ENCODE data around the gene UPB1.
"Not testable (repeated sequence)": the region's sequence is repeated elsewhere in the genome, so short reads cannot be mapped to it uniquely, and the experiment has no call there.

The UPB1 gene

GRCh38 chr22:24482575-24482974 lies 12.6 kb upstream of the UPB1 start:
- DNase-seq: no peak

- DNase-seq: no peak
Measured at GRCh38 chr22:24482998-24483397, 12.1 kb upstream of the UPB1 start.

GRCh38 chr22:24483976-24484545 lies 11.1 kb upstream of the UPB1 start:
- no peak for DNase-seq

- no peak for DNase-seq
Measured at GRCh38 chr22:24485170-24485569, 10.0 kb upstream of the UPB1 start.

- DNase-seq: no peak
Measured at GRCh38 chr22:24485608-24486007, 9.5 kb upstream of the UPB1 start.

GRCh38 chr22:24486501-24486921 lies 8.6 kb upstream of the UPB1 start:
- DNase-seq: no peak

GRCh38 chr22:24489011-24489410 lies 6.1 kb upstream of the UPB1 start:
- DNase-seq: no peak

- DNase-seq: not testable (repeated sequence)
Measured at GRCh38 chr22:24489434-24489833, 5.7 kb upstream of the UPB1 start.

GRCh38 chr22:24492391-24492790 lies 2.7 kb upstream of the UPB1 start:
- DNase-seq: no peak

- DNase-seq: no peak
Measured at GRCh38 chr22:24494167-24494527, 985 bp upstream of the UPB1 start.

- DNase-seq: no peak
Measured at GRCh38 chr22:24495365-24495675, 188 bp downstream of the UPB1 start.

GRCh38 chr22:24496234-24496633 lies 1.1 kb downstream of the UPB1 start:
- no peak for DNase-seq

- no peak for DNase-seq
Measured at GRCh38 chr22:24496661-24497060, 1.5 kb downstream of the UPB1 start.

- no peak for DNase-seq
Measured at GRCh38 chr22:24497841-24498258, 2.7 kb downstream of the UPB1 start.

- no peak for DNase-seq
Measured at GRCh38 chr22:24498824-24499223, 3.7 kb downstream of the UPB1 start.

GRCh38 chr22:24499706-24500276 lies 4.7 kb downstream of the UPB1 start:
- DNase-seq: no peak

- no peak for DNase-seq
Measured at GRCh38 chr22:24500277-24500820, 5.2 kb downstream of the UPB1 start.

- DNase-seq: no peak
Measured at GRCh38 chr22:24501301-24502005, 6.3 kb downstream of the UPB1 start.

- no peak for DNase-seq
Measured at GRCh38 chr22:24502034-24502433, 6.9 kb downstream of the UPB1 start.

GRCh38 chr22:24502541-24502940 lies 7.4 kb downstream of the UPB1 start:
- no peak for DNase-seq

- peak; percentile 48 for DNase-seq
Measured at GRCh38 chr22:24503137-24503842, 8.2 kb downstream of the UPB1 start.

- DNase-seq: no peak
Measured at GRCh38 chr22:24503843-24504338, 8.8 kb downstream of the UPB1 start.

GRCh38 chr22:24504540-24504939 lies 9.4 kb downstream of the UPB1 start:
- DNase-seq: no peak

All from T-helper 9 cell (primary cell).